Astrocyte (in vitro differentiated cells and primary cell): ENCODE measurements around the gene NMT1.

Source experiments
- EZH2 ChIP-seq: IDR thresholded peaks from 2 replicates; pipeline ENCODE4 v1.6.1; 2012; ENCODE audit warnings: mild to moderate bottlenecking, low read length, inconsistent platforms; ENCODE audit not compliant: insufficient read depth
- TF ChIP-seq, protein P1 (sequence below): IDR thresholded peaks from 2 replicates; pipeline ENCODE4 v1.5.1; 2011; ENCODE audit warnings: low read depth, mild to moderate bottlenecking, inconsistent platforms, low read length, moderate library complexity; ENCODE audit not compliant: insufficient read depth

DNA sequence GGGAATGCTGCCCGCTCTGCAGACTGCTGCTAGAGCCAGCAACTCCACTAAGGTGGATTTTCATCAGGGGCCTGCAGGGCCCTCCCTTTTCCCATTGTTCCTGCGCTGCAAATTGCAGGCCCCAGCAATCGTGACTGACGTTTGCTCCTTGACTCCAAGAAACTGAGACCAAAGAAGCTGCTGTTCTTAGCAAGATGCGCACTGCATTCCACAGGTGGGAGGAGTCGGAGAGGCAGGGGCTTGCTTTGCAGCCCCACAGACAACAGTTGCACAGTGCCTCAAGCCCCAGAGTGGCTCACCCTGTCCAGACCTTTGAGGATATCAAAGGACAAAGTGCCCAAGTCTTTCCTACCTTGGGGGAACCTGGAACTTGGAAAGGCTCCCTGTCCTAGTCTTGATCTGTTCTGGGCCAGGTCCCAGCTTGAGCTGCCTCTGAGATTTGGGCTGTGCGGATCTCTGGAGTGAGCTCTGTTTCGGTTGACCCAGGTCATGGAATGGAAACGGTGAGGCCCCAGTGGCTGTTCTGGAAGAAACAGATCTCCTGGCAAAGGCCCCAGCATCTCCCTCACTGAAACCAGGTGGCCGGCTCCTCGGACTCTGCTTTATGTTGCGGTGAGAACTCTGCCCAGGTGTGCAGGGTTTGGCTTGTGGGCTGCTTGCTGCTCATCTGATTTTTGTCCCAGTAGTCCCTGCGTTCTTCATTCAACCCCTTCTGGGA lies 46.3 kb downstream of the NMT1 start:
- TF ChIP-seq, protein P1, sequence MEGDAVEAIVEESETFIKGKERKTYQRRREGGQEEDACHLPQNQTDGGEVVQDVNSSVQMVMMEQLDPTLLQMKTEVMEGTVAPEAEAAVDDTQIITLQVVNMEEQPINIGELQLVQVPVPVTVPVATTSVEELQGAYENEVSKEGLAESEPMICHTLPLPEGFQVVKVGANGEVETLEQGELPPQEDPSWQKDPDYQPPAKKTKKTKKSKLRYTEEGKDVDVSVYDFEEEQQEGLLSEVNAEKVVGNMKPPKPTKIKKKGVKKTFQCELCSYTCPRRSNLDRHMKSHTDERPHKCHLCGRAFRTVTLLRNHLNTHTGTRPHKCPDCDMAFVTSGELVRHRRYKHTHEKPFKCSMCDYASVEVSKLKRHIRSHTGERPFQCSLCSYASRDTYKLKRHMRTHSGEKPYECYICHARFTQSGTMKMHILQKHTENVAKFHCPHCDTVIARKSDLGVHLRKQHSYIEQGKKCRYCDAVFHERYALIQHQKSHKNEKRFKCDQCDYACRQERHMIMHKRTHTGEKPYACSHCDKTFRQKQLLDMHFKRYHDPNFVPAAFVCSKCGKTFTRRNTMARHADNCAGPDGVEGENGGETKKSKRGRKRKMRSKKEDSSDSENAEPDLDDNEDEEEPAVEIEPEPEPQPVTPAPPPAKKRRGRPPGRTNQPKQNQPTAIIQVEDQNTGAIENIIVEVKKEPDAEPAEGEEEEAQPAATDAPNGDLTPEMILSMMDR, result no peak
- TF ChIP-seq EZH2, result no peak
